MM.1S (cell line): Measurements from ENCODE around the gene RNF115.

Source experiments
- EZH2phosphoT487 ChIP-seq: fragments of 300-600 bp; sonication (generic); IDR thresholded peaks from 2 replicates; pipeline ENCODE4 v1.6.1; 2018; ENCODE audit warnings: antibody characterized with exemption, low read length
- TF ChIP-seq, protein P1 (sequence below): fragments of 300-600 bp; sonication (generic); IDR thresholded peaks from 2 replicates; pipeline ENCODE4 v1.5.1; 2016; ENCODE audit warnings: antibody characterized with exemption, low read length, mixed read lengths

DNA sequence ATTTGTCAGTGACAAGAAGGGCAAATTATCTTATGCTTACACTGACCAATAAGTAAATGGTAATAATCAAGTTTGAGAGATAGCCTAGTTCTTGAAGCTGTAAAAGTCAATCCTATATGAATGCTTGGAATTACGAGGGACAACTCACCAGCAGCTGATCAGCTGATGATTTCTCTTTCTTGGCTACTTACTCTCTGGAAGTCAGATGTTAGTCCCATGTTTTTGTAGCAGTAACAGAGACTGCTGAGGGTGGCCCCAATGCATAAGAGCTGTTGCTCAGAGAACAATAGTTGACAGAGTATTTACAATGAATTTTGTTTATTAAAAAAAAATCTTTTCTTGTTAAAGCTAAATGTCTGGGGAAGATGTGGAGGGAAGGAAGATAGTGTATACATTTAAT lies 65.3 kb downstream of the RNF115 start:
- TF ChIP-seq, protein P1, sequence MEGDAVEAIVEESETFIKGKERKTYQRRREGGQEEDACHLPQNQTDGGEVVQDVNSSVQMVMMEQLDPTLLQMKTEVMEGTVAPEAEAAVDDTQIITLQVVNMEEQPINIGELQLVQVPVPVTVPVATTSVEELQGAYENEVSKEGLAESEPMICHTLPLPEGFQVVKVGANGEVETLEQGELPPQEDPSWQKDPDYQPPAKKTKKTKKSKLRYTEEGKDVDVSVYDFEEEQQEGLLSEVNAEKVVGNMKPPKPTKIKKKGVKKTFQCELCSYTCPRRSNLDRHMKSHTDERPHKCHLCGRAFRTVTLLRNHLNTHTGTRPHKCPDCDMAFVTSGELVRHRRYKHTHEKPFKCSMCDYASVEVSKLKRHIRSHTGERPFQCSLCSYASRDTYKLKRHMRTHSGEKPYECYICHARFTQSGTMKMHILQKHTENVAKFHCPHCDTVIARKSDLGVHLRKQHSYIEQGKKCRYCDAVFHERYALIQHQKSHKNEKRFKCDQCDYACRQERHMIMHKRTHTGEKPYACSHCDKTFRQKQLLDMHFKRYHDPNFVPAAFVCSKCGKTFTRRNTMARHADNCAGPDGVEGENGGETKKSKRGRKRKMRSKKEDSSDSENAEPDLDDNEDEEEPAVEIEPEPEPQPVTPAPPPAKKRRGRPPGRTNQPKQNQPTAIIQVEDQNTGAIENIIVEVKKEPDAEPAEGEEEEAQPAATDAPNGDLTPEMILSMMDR, result no peak
- no peak for TF ChIP-seq EZH2phosphoT487
